Stimulated activated CD4-positive, alpha-beta T cell treated with anti-CD3 and anti-CD28 coated beads, Interleukin-1b, Interleukin-23, amount 100 ng/mL, for 4 hours (primary cell): ENCODE data around the gene CLEC2A.
A peak's percentile ranks its signal among the peaks of the same experiment; 100 is the strongest.

Experiments used
- DNase-seq, 2 donors: peaks; one replicate each; pipeline ENCODE4 v3.0.0-alpha.2; 2020; ENCODE audit warnings: low read depth in 2 of 2

The CLEC2A gene

DNA sequence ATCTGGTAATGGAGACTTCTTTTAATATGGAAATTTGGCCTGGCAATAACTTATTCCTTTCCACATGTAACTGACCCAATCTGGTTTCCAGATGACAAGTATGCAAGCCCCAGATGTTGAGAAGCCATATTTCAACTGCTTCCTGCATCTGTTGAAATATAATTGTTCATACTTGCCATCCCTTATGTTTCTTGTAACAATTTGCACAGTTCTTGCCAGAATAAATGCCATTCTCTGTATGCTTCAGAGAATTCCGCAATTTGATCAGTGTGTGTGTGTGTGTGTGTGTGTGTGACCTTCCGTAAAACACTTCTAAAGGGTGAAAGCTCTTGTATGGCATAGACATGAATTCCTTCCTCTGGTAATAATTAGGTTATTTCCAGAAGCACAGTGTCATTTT is 1.8 kb upstream of the CLEC2A start:
- no peak for DNase-seq

DNA sequence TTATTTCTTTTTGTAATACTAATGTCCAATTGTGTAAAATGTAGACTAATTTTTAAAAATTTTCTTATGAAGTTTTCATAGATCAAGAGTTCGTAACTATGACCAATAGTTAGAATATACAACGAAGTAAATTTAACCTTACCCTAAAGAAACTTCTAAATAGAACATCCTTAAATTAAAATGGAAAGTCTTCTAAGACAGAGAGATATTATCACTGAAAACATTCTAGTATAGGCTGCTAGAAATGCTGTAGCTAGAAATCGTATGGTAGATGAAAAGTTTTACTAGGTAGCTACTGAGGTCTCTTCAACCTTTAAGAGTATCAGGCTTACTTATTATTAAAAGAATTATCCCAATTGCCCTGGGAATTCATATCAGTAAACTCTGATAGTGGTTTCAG is 925 bp downstream of the CLEC2A start:
- DNase-seq: no peak

DNA sequence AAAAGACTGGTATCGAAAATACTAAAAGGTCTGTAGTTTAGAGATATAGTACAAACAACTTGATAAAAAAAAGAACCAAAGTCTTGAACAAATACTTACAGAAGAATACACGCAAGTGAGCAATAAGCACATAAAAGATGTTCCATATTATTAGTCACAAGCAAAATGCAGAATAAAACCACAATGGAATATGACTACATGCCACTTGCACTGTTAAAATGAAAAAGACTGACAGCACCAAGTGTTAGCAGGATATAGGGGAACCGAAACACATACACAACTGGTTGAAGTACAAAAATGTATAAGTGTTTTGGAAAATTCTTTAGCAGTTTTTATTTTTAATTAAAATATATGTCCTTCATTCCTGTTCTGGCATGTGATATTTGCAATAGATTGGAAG is 3.6 kb downstream of the CLEC2A start:
- DNase-seq: no peak

- no peak for DNase-seq
Measured at GRCh38 chr12:9926876-9927275, 5.3 kb downstream of the CLEC2A start.

GRCh38 chr12:9925705-9926393 is 6.3 kb downstream of the CLEC2A start:
- peak in 1 of 2 donors; percentile 19 for DNase-seq

DNA sequence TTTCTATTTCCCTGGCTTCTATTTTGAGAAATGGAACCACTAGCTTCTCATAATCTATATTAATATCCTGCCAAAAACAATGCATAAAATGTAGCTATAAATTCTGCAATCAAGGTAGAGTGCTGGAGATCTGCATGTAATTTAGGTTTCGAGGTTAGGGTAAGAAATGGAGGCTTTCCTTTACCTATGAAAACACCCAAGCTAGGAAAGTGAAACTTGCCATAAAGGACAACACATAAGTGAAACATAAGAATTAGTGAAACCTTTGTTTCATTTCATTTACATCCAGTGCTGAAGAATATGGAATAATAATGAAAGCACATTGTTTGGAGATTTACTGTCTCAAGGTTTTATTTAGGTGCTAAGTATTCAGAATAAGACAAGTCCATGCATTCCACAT is 9.7 kb downstream of the CLEC2A start:
- no peak for DNase-seq

- no peak for DNase-seq
Measured at GRCh38 chr12:9920451-9920850, 11.7 kb downstream of the CLEC2A start.

GRCh38 chr12:9919443-9919842 is 12.7 kb downstream of the CLEC2A start:
- no peak for DNase-seq

DNA sequence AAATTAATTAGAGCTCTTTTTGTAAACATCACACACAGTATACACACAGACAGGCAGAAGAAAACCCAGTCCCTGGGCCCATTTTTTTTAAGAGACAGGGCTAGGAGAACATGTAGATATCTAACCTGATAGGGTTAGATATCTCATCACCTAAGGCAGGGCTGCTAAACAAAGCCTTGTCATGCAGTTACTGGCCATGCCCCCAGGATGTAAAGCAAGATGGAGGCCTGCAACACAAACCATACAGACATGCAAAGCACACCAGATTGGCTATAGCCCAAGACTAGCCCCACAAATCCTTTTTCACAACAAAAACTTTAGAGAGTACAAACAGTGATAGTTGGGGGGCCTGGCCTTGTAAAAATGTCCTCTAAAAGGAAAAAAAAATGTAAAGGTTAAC is 20.5 kb downstream of the CLEC2A start:
- DNase-seq: no peak

DNA sequence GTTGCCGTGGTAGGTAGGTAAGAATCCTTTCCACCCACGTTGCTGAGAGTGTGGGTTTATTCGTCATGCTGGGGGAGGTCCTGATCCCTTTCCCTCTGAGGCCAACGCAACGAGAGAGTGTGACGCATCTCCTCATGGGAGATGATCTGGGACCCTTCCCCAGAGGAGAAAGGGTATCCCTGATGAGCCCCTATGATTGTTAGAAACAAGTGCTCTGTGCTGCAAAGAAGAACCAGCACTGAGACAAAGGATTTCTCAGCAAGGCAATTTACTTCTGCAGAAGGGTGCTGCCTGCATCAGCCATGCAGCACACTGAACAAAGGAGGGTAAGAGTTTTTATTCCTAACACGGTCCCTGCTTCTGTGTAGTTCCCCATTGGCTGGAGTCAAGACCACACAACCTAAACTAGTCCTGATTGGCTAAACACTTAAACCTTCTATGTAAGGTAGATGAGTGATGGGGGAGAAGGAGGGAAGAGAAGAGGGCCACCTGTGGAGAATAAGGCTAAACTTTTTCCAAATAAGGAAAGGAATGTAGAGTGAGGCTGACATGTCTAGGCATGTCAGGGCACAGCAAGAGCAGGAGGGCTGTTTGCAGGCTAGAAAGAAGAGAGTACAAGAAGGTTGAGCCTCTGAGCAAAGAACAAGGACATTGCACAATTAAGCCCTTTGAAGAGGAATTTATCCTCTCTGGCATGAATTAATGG is 21.3 kb downstream of the CLEC2A start:
- no peak for DNase-seq

DNA sequence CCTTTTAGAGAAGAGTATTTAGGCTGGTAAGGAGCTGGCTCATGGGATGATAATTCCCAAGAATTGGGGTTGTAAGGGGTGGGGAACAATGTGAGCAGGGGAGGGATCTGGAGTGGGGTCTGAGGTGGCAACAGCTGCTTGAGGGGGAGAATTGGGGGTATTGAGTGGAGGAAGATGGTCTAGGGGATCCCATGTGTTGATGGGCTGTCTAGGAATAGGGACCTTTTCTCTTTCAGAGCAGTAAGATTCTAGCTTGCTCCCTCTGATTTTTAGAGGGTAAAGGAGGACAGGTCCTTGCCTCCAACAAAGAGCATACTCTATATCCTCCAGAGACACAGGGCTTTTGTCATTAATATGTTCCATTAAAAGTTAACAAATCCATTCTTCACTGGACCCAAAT is 22.4 kb downstream of the CLEC2A start:
- no peak for DNase-seq

- no peak for DNase-seq
Measured at GRCh38 chr12:9908350-9908749, 23.8 kb downstream of the CLEC2A start.

DNA sequence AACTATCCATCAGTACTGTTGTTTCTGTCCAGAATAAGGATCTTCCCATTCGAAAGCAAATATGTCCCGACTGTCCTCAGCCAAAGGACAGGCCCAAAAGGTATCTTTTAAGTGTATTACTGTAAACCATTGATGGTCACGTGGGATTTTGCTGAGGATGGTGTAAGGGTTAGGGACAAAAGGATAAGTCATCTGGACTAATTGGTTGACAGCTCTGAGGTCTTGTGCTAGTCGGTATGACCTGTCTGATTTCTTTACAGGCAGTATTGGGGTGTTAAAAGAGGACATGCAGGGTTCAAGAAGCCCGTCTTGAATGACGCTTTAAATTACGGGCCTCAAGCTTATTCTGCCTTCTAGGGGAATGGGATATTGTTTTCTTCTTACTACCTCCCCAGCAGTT is 24.4 kb downstream of the CLEC2A start:
- no peak for DNase-seq

- DNase-seq: peak in 1 of 2 donors; percentile 16
Measured at GRCh38 chr12:9906873-9907272, 25.3 kb downstream of the CLEC2A start.

- no peak for DNase-seq
Measured at GRCh38 chr12:9902539-9903228, 29.5 kb downstream of the CLEC2A start.

DNA sequence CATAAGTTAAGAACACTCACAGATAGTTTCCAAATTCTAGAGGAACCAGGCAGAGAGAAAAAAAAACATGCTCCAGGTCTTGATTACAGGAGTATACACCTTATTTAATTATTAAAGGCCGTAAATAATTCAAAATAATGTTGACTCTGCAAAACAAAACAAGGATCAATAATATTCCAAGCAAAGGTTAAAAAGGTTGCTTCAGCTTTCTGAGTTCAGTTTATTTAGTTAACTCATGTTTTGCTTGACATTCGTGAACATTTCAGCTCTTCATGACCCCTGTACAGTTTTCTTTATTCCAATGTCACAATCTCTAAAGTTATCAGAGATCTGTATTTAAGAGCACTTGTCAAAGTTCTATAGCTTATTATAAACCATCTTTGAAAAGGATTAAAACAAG is 31.2 kb downstream of the CLEC2A start:
- no peak for DNase-seq

DNA sequence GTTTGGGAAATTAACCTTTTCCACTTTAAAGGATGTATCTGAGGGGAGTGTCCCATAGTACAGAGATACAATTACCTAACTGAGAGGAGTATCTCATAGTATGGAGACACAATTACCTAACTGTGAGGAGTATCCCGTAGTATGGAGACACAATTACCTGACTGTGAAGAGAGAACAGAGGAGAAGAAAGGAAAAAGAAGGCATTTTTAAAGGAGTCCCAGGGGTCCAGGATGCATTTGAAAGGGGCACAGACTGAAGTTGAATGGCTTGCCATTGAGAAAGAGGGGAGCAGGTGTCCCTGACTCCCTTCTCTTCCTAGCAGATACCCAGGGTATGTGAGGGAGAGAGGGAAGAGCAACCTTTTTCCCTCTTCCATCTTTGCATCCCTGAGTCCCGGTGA is 33.0 kb downstream of the CLEC2A start:
- no peak for DNase-seq

DNA sequence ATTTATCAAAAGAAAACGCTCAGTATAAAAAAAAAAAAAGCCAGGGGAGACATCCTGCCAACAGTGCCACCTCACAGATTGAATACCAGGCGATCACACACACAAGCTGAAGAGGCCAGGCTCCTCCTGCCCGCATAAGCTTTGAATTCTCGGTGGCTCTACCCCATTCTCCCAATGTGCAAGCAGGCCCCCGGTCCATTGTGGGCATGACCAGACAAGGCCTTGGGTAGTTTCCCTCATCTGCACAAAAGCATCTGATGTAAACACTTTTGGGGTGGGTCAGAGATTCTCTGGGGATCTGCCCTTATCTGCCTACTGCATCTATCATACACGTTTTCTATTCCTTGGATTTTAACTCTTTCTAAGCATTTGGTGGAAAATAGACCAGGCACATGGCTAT is 34.6 kb downstream of the CLEC2A start:
- no peak for DNase-seq

GRCh38 chr12:9895215-9895971 is 36.8 kb downstream of the CLEC2A start:
- no peak for DNase-seq

GRCh38 chr12:9888665-9889273 is 43.4 kb downstream of the CLEC2A start:
- no peak for DNase-seq

DNA sequence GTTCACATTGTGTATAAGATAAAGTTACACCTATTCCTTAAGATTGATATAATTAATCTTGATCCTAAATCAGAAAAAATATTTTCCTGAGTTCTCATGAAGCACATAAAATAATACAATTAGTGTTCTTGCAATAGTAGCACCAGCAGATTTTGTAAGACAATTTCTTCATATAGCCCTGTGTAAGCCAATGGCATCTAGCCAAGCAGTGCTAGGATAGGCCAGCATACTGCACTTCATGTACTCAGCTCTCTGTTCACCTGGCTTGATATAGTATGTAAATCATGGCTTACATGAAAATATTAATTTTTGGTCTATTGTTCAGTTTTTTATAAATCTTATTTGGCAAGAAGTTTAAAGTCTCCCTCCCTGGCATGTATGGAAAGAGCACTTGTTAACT is 49.0 kb downstream of the CLEC2A start:
- no peak for DNase-seq

- DNase-seq: no peak
Measured at GRCh38 chr12:9881988-9882387, 50.2 kb downstream of the CLEC2A start.
